ENCODE data around the gene NLRP6.
"Not testable (repeated sequence)": the region's sequence is repeated elsewhere in the genome, so short reads cannot be mapped to it uniquely, and the experiment has no call there.

The NLRP6 gene

GRCh38 chr11:294780-295179 lies 16.6 kb downstream of the NLRP6 start:
- no peak for DNase-seq

DNA sequence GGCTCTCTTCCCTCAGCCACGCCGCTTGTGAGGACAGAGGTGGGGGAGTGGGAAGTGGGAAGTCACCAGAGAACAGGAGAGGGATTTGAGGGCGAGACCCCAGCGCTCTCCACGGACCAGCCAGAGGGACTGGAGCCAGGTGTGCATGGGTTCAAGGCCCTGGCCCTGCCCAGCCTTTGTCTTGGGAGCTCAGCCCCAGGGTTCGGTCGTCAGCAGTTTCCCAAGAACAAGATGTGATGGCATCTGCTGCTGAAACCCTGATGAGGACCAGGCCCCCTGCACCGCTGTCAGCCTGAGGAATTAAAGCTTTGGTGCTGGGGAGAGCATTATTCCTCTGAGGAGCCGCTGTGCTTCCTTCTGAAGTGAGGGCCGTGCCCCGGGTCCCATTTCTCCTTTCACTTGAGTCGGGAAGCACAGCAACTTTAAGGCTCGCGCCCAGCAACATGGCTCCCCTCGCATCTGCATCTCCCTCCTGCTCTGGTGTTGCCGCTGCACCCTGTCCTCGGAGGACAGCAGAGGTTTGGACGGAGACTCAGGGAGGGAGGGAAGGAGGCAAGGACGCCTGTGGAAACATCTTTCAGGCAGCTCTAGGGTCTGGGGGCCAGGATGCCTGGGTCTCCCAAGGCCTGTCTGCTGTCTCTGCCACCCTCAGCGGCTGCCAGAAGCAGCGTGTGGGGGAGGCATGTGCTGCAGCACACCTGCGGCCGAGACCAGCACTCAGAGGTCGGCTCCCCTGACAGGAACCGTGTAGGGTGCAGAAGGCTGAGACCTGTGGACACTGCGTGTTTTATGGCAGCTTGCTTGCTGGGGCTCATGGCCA lies 17.4 kb downstream of the NLRP6 start:
- no peak for DNase-seq

DNA sequence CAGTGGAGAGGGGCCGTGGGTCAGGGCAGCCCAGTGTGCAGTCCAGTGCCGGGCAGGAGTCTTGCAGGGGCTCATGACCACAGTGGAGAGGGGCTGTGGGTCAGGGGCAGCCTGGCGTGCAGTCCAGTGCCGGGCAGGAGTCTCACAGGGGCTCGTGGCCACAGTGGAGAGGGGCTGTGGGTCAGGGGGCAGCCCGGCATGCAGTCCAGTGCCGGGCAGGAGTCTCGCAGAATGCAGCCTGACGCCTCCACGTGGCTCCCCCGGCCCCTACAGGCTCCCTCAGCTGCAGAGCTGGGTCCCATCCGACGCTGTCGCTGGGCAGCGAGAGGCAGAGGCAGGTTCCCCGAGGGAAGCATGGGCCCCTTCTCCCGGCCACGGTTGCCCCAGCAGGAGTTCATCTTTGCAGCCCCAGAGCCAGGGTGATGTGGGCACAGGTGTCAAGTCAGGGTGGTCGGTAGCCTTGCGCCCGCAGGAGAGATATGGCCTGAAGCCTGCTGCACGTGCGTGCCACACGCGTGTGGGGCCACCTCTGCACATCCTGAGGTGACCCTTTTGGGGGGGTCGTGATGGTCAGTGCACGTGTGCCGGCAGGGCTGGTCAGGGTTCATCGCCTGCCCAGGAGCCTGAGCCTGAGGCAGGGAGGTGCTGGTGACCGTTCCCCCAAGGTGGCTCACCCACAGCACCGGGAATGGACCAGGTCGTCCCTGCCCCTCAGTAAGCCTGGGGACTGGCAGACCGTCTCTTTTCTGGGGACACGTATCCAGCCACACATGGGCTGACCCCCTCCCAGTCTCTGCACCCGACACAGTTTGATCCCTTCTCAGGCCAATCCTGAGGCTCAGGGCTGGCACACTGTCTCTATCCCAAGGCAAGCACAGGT lies 18.2 kb downstream of the NLRP6 start:
- DNase-seq: no peak

DNA sequence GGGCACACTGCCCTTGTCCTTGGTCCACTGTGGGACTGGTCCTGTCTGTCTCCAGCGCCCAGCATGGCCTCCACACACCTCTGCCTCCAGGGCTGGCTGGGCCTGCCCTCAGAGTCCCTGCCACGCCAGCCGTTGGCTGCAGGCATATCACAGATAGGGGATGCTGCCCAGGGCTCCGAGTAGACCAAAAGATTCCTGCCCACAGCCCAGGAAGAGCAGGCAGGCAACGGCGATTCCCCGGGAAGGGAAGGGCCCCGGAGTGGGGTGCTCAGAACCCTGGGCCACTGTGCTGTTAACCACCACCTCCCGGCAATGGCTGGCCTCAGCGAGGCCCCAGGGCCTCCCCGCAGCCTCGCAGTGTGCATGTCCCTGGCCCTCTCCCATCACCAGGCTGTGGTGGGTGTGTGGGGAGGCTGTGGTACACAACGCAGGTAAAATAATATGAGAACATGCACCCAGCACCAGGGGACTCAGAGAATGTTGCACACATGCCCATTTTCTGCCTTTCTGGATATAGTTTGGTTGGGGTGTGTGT lies 18.9 kb downstream of the NLRP6 start:
- no peak for DNase-seq

GRCh38 chr11:297586-298405 lies 19.6 kb downstream of the NLRP6 start:
- no peak for DNase-seq

- no peak for DNase-seq
Measured at GRCh38 chr11:298406-299065, 20.3 kb downstream of the NLRP6 start.

- DNase-seq: no peak
Measured at GRCh38 chr11:299081-299891, 21.1 kb downstream of the NLRP6 start, which contains the start of gene IFITM5. IFITM5 (minus strand) TSS chr11:299526; CDS start chr11:299490, 36 bp downstream.

DNA sequence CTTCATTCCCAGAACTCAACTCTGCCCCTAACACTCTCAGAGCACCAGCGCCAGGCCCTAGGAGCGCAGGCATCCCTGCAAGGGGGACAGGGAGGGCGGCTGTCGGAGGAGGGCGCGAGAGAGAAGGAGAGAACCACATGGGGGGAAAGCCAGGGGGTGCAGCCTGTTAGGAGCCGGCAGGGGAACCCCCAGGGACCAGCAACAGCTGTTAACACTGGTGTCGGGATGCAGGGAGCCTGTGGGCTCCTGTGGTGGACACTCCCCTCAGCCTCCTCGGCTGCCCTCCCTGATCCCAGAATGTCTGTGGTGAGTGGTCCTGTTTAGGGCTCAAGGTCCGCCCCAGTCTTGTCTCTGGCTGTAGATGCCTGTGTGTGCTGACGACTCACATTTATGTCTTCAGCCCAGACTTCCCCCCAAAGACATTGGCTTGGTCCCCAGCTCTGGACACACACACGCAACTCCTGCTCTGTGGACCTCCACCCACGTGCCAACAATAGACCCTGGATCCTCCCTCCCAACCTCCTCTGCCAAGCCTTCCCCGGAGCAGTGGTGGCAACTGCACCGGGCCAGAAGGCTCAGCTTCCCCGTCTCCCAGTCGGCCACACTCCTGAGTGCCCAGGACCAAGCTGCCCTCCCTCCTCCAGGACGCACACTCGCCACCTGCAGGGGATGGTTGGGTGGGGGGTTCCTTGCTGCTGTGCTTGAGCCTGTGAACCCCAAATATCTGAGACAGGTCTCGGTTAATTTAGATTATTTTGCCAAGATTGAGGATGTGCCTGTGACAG lies 21.9 kb downstream of the NLRP6 start:
- no peak for DNase-seq

DNA sequence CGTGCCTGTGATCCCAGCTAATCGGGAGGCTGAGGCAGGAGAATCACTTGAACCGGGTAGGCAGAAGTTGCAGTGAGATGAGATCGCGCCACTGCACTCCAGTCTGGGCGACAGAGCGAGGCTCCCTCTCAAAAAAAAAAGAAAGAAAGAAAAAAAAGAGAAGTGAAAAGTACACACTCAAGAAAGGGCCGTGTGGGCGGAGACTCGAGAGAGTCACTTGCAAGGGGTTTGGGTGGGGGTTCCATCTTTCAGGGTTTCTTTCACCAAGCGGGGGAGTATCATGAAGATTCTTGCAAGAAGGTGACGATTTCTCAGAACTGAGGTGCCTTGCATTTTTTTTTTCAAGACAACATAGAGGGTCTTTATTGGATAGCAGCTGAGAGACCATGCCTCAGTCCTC lies 25.2 kb downstream of the NLRP6 start:
- DNase-seq: no peak

DNA sequence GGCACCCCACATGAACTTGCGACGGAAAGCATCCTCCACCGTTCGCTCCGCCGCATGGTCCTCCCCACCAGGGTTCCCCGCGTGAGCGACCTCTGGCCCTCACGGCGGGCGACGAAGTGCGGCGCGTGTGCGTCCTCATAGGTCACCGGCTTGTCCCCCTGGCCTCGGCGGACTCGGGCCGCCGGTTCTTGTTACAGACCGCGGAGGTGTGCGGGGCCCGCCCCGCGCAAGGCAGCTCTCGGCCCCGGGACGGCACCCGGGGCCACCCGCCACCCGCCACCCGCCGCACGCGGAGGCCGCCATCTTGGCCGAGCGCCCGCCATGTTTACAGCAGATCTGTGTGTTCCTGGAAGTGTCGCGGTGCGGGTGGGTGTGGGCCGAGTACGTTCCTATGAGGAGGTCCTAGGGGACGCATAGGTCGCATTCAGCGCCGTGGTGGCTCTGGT lies 25.9 kb downstream of the NLRP6 start:
- DNase-seq: no peak

DNA sequence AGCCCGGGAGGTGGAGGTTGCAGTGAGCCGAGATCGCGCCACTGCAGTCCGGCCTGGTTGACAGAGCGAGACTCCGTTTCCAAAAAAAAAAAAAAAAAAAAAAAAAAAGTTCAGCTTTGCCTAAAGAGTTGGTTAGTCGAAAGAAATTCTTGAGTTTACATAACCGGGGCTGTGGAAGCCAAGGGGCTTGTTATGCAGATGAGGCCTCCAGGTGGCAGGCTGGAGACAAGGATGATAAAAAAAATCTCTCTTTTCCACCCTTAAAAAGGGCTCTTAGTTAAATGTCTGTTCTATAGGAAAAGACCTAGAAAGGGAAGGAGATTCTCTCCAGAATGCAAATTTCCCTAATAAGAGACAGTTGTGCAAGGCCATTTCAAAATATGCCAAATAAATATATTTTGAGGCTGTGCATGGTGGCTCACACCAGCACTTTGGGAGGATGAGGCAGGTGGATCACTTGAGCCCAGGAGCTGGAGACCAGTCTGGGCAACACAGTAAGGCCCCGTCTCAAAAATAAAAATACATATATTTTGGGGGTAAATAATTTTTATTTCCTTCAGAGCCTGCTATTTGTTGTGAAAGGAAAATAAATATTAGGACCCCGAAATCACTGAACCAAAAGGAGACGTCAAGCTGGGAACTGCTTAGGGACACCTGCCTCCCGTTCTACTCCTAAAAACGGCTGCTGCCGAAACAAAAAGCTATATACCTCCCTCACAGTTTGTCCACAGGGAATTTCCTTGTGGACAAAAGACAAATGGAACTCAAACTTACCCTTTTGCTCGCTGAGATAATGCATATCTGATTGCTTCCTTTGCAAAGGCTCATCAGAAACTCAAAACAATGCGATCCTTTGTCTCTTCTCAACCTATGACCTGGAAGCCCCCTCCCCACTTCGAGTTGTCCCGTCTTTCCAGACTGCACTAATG lies 27.0 kb downstream of the NLRP6 start:
- no peak for DNase-seq

DNA sequence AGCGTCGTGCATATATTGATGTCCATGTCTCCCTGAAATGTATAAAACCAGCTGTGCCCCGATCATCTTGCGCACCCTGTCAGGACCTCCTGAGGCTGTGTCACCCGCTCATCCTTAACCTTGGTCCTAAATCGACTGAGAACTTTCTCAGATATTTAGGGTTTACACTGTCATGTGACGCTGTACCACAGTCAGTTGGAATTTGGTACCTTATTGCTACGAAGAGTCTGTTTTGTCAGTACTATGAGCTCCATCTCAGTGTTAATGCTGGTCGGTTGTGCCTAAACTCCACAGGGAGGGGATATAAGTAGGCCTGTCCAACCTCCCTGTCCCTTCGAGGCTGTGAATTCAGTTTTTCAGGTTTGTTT lies 27.6 kb downstream of the NLRP6 start:
- no peak for DNase-seq

- no peak for DNase-seq
Measured at GRCh38 chr11:306645-307371, 28.6 kb downstream of the NLRP6 start.

- not testable (repeated sequence) for DNase-seq
Measured at GRCh38 chr11:307766-308708, 29.8 kb downstream of the NLRP6 start, which contains the start of gene IFITM2. IFITM2 (plus strand) TSS chr11:307816; CDS start chr11:308193, 377 bp downstream.

GRCh38 chr11:308740-309665 lies 30.8 kb downstream of the NLRP6 start:
- not testable (repeated sequence) for DNase-seq

GRCh38 chr11:309979-310572 lies 31.9 kb downstream of the NLRP6 start:
- DNase-seq: not testable (repeated sequence)
